B cell (primary cell): ENCODE measurements around the gene SATB1. TPM values are rescaled to one million over a fixed set of nuclear protein-coding genes. Genes with fewer than 3 reads are reported as not detected.

Source experiments
- ATAC-seq: fragments of 200-7000 bp; cut with Tn5 transposase; one replicate; pipeline ENCODE4 v1.10.0; 2021; ENCODE audit warnings: low read depth, mild to moderate bottlenecking, moderate number of reproducible peaks, moderate library complexity
- CTCF ChIA-PET: fragments of 350-600 bp; sonication (Branson Sonifier 250); formaldehyde crosslinking; loops from one replicate; lab custom pipeline; 2021; ENCODE audit warnings: antibody characterized with exemption, inconsistent platforms; lab: Charles Lee
- POLR2A ChIA-PET: fragments of 350-600 bp; sonication (Branson Sonifier 250); formaldehyde crosslinking; loops from one replicate; lab custom pipeline; 2021; ENCODE audit warnings: antibody characterized with exemption; lab: Charles Lee
- DNase-seq: peaks from one replicate; pipeline ENCODE4 v3.0.0; 2013
- H2AFZ ChIP-seq: 2 replicates; pipeline ENCODE4 v1.6.1; 2012; ENCODE audit warnings: mild to moderate bottlenecking, low read depth, low read length; ENCODE audit not compliant: insufficient read depth, poor library complexity, severe bottlenecking
- H3K27ac ChIP-seq, 2 donors: 1 replicate in 1 of 2; 2 replicates in 1 of 2; pipeline ENCODE4 v1.5.1; 2012 to 2013; ENCODE audit warnings: low read length in 2 of 2, mild to moderate bottlenecking in 2 of 2, moderate library complexity in 1 of 2
- H3K27me3 ChIP-seq, 4 experiments: fragments of 200-600 bp in 1 of 4; sonication (generic) in 1 of 4; replicated peaks in 1 of 4; 1 replicate in 2 of 4; 2 replicates in 2 of 4; pipeline versions ENCODE4 v1.6.1 to v1.7.0; 2013 to 2016; ENCODE audit warnings: low read length in 3 of 4, mild to moderate bottlenecking in 2 of 4, mixed read lengths in 1 of 4, moderate library complexity in 1 of 4; ENCODE audit not compliant: insufficient read depth in 4 of 4, control insufficient read depth in 3 of 4; ENCODE audit errors: control extremely low read depth in 1 of 4
- H3K36me3 ChIP-seq, 2 experiments: replicated peaks in 1 of 2; 1 replicate in 1 of 2; 2 replicates in 1 of 2; pipeline versions ENCODE4 v1.6.1 to v1.7.1; 2013; ENCODE audit warnings: low read length in 1 of 2; ENCODE audit not compliant: insufficient read depth in 2 of 2, control insufficient read depth in 1 of 2; ENCODE audit errors: control extremely low read depth in 1 of 2, extremely low read depth in 1 of 2
- H3K4me1 ChIP-seq, 2 donors: fragments of 200-600 bp in 1 of 2; sonication (generic) in 1 of 2; 1 replicate in 1 of 2; 2 replicates in 1 of 2; pipeline versions ENCODE4 v1.5.1 to v1.6.1; 2013 to 2017; ENCODE audit warnings: low read length in 2 of 2; ENCODE audit not compliant: control insufficient read depth in 2 of 2, insufficient read depth in 2 of 2
- H3K4me2 ChIP-seq: replicated peaks from 2 replicates; pipeline ENCODE3; 2012; ENCODE audit warnings: mild to moderate bottlenecking, low read depth, low read length; ENCODE audit not compliant: poor library complexity, severe bottlenecking
- H3K4me3 ChIP-seq, 5 experiments: fragments of 200-600 bp in 1 of 5; sonication (generic) in 1 of 5; 1 replicate in 3 of 5; 2 replicates in 2 of 5; pipeline versions ENCODE4 v1.5.1 to v1.7.0; 2011 to 2016; ENCODE audit warnings: low read length in 4 of 5, mild to moderate bottlenecking in 4 of 5, low read depth in 2 of 5, control low read depth in 1 of 5, moderate library complexity in 1 of 5; ENCODE audit not compliant: insufficient read depth in 1 of 5; ENCODE audit errors: control extremely low read depth in 1 of 5, extremely low read depth in 1 of 5
- H3K79me2 ChIP-seq: fragments of 200-600 bp; sonication (generic); one replicate; pipeline ENCODE4 v1.6.0; 2016; ENCODE audit warnings: low read length; ENCODE audit not compliant: control insufficient read depth, insufficient read depth
- H3K9ac ChIP-seq: fragments of 200-600 bp; sonication (generic); 2 replicates; pipeline ENCODE4 v1.6.1; 2017; ENCODE audit warnings: mild to moderate bottlenecking, low read length, moderate library complexity
- H3K9me3 ChIP-seq, 3 donors: one replicate each; pipeline versions ENCODE4 v1.6.1 to v1.7.1; 2013; ENCODE audit warnings: low read length in 2 of 3; ENCODE audit not compliant: control insufficient read depth in 2 of 3, insufficient read depth in 1 of 3; ENCODE audit errors: control extremely low read depth in 1 of 3
- H4K20me1 ChIP-seq: 2 replicates; pipeline ENCODE4 v1.6.0; 2012; ENCODE audit warnings: mild to moderate bottlenecking, low read length; ENCODE audit not compliant: insufficient read depth, control insufficient read depth, poor library complexity, severe bottlenecking
- H3K27ac Mint-ChIP-seq: one replicate; pipeline ENCODE4 v1.8.0; 2021; ENCODE audit warnings: mixed read lengths
- H3K27me3 Mint-ChIP-seq: one replicate; pipeline ENCODE4 v1.8.0; 2021; ENCODE audit warnings: mixed read lengths
- H3K4me1 Mint-ChIP-seq: one replicate; pipeline ENCODE4 v1.8.0; 2021; ENCODE audit warnings: mixed read lengths
- H3K4me3 Mint-ChIP-seq: one replicate; pipeline ENCODE4 v1.8.0; 2021; ENCODE audit warnings: mixed read lengths
- H3K9me3 Mint-ChIP-seq: one replicate; pipeline ENCODE4 v1.8.0; 2022; ENCODE audit warnings: mixed read lengths; ENCODE audit not compliant: insufficient read depth
- EZH2 ChIP-seq: IDR thresholded peaks from 2 replicates; pipeline ENCODE4 v1.6.1; 2012; ENCODE audit warnings: borderline replicate concordance, low read depth, mild to moderate bottlenecking, moderate library complexity, low read length; ENCODE audit not compliant: insufficient read depth, poor library complexity, severe bottlenecking
- WGBS: methylation state at CpG from one replicate; pipeline ENCODE4 v1.1.5; 2013; ENCODE audit warnings: missing lambda C conversion rate; ENCODE audit not compliant: insufficient coverage; 5-methylcytosine and 5-hydroxymethylcytosine counted together
- intact Hi-C: fragments of 100-400 bp; cut with micrococcal nuclease; formaldehyde crosslinking; loops from one replicate; pipeline ENCODE4 v1.10.0; 2022
- polyA plus RNA-seq: library from polyadenylated mRNA; depleted of rRNA; stranded (reverse); fragments of >200 nt; gene quantifications from 2 replicates; pipeline ENCODE4 v1.2.3, GENCODE V29; 2012
- total RNA-seq, 2 donors: library from RNA; stranded (reverse); fragments of 120-200 nt in 1 of 2; gene quantifications; 1 replicate in 1 of 2; 2 replicates in 1 of 2; pipeline versions ENCODE4 v1.2.3 to v1.2.4, GENCODE V29; 2013 to 2022
- TF ChIP-seq, protein P1 (sequence below): fragments of 200-600 bp; IDR thresholded peaks from one replicate; pipeline ENCODE4 v1.8.0; 2022; ENCODE audit warnings: antibody characterized with exemption, mild to moderate bottlenecking

SATB1 gene
- total and polyA plus RNA-seq, 2 donors (not counting 1 experiment from before 2014, with no cell fraction given): 42.3 to 66.5 TPM

- H3K9ac ChIP-seq: peak overlapping the region; percentile 83
- Mint-ChIP-seq H3K27ac (peak overlapping the region; percentile 86), H3K9me3 (peaks cover 3% of the 10 kb centered on the region), H3K4me1 (peaks cover 51% of the 10 kb centered on the region), H3K27me3 (peaks cover 8% of the 10 kb centered on the region), H3K4me3 (peak overlapping the region; percentile 95)
- WGBS: under 1% methylated on average over 85 of the region's 113 CpGs
- DNase-seq: peak; percentile 88
- peaks cover 49% of the 10 kb centered on the region for H3K79me2 ChIP-seq
- H3K36me3 ChIP-seq: no peaks in the 10 kb centered on the region
- peaks cover 0 to 10% (median 0%) of the 10 kb centered on the region in 3 donors for H3K9me3 ChIP-seq
- peaks cover 38 to 46% of the 10 kb centered on the region in 2 donors for H3K4me1 ChIP-seq
- H3K27ac ChIP-seq: peak overlapping the region; percentile 85 to 89
- peaks cover 0 to 3% (median 0%) of the 10 kb centered on the region in 4 experiments for H3K27me3 ChIP-seq
- peak overlapping the region; percentile 38 to 91 (median 88) for H3K4me3 ChIP-seq
- intact Hi-C loops: loop anchor here (1.0 to 10.0 kb wide), 6 partner anchors 19 to 1740 kb away; partner anchors contain the start of genes SATB1 and SGO1
- TF ChIP-seq EZH2: no peak
- TF ChIP-seq, protein P1, sequence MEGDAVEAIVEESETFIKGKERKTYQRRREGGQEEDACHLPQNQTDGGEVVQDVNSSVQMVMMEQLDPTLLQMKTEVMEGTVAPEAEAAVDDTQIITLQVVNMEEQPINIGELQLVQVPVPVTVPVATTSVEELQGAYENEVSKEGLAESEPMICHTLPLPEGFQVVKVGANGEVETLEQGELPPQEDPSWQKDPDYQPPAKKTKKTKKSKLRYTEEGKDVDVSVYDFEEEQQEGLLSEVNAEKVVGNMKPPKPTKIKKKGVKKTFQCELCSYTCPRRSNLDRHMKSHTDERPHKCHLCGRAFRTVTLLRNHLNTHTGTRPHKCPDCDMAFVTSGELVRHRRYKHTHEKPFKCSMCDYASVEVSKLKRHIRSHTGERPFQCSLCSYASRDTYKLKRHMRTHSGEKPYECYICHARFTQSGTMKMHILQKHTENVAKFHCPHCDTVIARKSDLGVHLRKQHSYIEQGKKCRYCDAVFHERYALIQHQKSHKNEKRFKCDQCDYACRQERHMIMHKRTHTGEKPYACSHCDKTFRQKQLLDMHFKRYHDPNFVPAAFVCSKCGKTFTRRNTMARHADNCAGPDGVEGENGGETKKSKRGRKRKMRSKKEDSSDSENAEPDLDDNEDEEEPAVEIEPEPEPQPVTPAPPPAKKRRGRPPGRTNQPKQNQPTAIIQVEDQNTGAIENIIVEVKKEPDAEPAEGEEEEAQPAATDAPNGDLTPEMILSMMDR: no peak
- H3K4me2 ChIP-seq: peak overlapping the region; percentile 92
- peak; percentile 78 for ATAC-seq
- ChIA-PET CTCF (interaction anchor here (0.8 to 2.7 kb wide), 8 partner anchors 9 to 313 kb away, joined by 3 to 15 read pairs (median 4); no protein-coding TSS in a partner anchor), POLR2A (interaction anchor here (0.6 to 1.4 kb wide), 3 partner anchors 14 to 21 kb away, joined by 3 to 6 read pairs (median 5); partner anchors contain the start of gene SATB1)
- no peaks in the 10 kb centered on the region for H4K20me1 ChIP-seq
- H2AFZ ChIP-seq: peak overlapping the region; percentile 85
These were observed 19.7 kb upstream of the SATB1 start for GRCh38 chr3:18444595-18445400.
